Fibroblast of villous mesenchyme (primary cell): ENCODE data around the gene BLOC1S6. TPM values are rescaled to one million over a fixed set of nuclear protein-coding genes. Genes with fewer than 3 reads are reported as not detected.

Experiments used
- DNase-seq: peaks from one replicate; pipeline ENCODE4 v3.0.0-alpha.2; 2010; ENCODE audit warnings: low read depth
- H3K4me3 ChIP-seq: 2 replicates; pipeline ENCODE4 v1.5.1; 2011; ENCODE audit warnings: low read depth, mild to moderate bottlenecking, low read length
- total RNA-seq: library from RNA; depleted of rRNA; stranded (reverse); fragments of >200 nt; gene quantifications from 2 replicates; pipeline ENCODE4 v1.2.3, GENCODE V29; 2012
- TF ChIP-seq, protein P1 (sequence below): IDR thresholded peaks from 2 replicates; pipeline ENCODE4 v1.5.1; 2012; ENCODE audit warnings: low read depth, mild to moderate bottlenecking, low read length; ENCODE audit not compliant: insufficient read depth

BLOC1S6 gene
- total RNA-seq, 1 donor, result 87.2 TPM

DNA sequence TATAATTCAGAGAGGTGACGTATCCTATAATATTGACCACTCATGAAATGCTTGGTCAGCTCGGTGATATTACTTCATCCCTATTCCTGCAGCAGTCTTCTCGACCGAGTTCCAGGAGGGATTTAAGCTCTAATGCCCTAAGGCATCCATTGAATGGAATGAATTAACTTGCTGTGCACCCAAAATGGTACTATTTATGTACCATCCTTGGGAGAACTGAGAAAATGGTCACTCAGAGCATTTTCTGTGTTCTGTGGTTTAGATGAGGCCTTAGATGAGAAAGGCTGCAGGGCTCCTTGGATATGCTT is 638 bp downstream of the BLOC1S6 start:
- peak overlapping the region; percentile 95 for H3K4me3 ChIP-seq
- TF ChIP-seq, protein P1, sequence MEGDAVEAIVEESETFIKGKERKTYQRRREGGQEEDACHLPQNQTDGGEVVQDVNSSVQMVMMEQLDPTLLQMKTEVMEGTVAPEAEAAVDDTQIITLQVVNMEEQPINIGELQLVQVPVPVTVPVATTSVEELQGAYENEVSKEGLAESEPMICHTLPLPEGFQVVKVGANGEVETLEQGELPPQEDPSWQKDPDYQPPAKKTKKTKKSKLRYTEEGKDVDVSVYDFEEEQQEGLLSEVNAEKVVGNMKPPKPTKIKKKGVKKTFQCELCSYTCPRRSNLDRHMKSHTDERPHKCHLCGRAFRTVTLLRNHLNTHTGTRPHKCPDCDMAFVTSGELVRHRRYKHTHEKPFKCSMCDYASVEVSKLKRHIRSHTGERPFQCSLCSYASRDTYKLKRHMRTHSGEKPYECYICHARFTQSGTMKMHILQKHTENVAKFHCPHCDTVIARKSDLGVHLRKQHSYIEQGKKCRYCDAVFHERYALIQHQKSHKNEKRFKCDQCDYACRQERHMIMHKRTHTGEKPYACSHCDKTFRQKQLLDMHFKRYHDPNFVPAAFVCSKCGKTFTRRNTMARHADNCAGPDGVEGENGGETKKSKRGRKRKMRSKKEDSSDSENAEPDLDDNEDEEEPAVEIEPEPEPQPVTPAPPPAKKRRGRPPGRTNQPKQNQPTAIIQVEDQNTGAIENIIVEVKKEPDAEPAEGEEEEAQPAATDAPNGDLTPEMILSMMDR, result no peak
- no peak for DNase-seq

DNA sequence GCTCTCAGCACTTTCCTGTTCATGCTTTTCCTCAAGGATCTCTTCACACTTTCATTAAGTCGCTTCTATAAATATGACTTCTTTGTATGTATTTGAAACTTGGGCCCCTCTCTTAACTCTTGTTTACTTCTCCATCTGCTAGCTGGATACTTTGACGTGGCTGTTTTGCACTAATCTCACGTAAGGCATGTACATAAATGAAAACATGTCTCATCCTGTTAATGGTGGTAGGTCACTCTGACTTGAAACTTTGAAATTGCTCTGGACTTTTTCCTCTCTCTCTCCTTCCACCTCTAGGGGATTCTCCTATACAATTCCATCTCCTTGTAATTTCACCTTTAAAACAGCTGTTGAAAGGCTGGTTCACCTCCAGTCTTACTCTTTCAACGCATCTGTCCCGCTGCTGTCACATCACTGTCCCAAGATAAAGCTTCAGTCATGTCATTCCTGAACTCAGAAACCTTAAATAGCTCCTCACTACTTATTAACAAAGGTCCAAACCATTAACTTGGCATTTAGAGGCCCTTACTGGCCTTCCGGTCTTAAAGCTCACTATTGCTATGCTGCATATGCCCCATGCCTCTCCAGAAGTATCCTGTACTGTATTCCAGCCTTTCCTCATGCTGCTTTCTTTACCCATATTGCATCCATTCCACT is 1.2 kb downstream of the BLOC1S6 start:
- peak overlapping the region; percentile 95 for H3K4me3 ChIP-seq
- peak; percentile 62 for DNase-seq
- TF ChIP-seq, protein P1, result no peak

DNA sequence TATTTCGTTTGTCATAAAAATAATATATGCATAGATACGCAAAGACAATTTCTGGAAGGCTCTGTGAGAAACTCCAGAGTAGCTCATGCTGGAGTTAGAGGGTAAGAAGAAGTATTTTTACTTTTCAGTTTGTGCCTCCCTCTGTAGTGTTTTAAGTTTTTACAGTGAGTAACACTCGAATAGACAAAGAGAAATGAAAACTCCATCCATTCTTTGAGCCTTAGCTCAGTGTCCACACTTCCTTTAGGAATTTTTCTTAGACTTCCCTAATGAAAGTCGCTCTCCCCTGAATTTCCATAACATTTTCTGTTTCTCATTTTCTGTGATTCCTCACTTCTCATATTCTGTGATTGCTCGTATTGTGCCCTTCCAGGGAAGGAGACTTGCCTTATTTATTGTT is 2.1 kb downstream of the BLOC1S6 start:
- DNase-seq, result no peak
- TF ChIP-seq, protein P1, result no peak
- H3K4me3 ChIP-seq, result no peak overlapping the region

DNA sequence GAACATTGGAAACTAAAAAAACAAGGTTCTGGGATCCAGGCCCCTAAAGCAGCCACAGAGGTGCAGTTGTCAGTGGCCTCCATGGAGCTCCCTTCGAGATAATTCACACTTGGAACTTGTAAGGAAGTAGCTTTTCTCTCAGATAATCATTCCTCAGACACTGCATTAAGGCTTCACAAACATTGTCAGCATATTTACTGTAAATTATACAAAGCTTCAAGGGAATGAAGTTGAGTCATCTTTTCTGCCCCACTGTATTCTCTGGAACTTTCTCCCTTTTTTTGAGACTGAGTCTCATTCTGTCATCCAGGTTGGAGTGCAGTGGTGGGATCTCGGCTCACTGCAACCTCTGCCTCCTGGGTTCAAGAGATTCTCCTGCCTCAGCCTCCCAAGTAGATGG is 7.1 kb downstream of the BLOC1S6 start:
- DNase-seq, result no peak
- no peak overlapping the region for H3K4me3 ChIP-seq
- TF ChIP-seq, protein P1, result no peak

DNA sequence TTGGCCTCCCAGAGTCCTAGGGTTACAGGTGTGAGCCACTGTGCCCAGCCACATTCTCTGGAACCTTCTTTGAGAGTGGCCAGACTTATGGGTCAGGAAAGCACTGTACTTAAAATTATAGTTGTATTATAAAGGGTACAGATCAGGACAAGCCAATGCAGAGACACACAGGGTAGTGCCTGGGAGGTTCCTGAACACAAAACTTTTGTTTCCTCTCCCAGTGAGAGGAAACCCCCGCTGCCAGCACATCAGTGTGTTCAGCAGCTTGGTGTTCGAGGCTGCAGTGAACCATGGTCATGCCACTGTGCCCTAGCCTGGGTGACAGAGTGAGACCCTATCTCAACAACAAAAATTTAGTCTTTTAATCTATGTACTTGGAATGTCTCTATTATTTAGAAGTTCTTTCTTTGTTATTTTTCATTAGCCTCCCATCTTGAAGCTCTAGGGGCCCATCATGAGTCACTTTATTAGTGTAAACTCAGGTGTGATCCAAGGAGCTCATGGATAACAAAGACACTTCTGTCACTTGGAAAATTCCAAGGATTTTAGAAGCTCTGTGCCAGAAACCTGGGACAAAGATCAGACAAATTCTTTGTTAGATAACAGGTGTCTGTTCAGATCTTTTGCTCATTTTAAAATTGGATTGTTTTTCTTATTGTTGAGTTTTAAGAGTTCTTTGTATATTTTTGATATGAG is 7.8 kb downstream of the BLOC1S6 start:
- DNase-seq, result no peak
- TF ChIP-seq, protein P1, result no peak
- no peak overlapping the region for H3K4me3 ChIP-seq

DNA sequence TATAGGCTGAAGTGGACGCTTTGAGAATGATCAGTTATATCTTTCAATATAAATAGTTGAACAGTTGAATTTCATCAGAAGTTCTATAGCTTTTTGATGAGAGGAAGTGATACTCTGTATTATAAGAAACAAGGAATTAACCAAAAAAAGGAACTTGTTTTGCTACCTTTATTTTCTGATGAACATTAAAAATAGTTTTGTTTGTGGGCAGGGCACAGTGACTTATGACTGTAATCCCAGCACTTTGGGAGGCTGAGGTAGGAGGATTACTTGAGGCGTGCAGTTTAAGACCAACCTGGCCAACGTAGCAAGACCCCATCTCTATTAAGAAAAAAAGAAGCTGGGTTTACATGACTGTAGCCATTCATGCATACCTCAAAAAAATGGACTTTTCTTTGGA is 16.7 kb downstream of the BLOC1S6 start:
- H3K4me3 ChIP-seq, result no peak overlapping the region
- DNase-seq, result no peak
- TF ChIP-seq, protein P1, result no peak
